NCI-H226 (cell line): Measurements from ENCODE around the gene COL25A1.

Experiments used
- DNase-seq: peaks from one replicate; pipeline ENCODE4 v3.0.0-alpha.2; 2015

The COL25A1 gene

DNA sequence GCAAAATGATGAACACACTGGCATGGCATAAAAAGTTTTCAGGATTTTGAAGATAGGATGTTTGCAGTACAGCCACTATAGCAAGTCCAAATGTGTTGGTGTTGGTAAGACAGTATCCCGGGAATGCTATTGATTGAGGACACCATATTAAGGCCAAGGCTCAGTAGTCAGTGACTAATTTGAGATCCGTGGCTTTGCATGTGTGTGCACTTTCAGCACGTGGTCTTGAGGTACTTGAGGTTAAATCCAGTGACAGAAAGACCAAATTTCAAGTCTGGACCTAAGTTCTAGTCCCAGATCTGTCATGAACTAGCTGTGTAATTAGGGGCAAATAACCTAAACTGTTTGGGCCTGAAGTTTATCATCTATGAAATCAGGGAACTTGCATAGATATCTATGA lies 463.1 kb downstream of the COL25A1 start:
- DNase-seq: no peak

DNA sequence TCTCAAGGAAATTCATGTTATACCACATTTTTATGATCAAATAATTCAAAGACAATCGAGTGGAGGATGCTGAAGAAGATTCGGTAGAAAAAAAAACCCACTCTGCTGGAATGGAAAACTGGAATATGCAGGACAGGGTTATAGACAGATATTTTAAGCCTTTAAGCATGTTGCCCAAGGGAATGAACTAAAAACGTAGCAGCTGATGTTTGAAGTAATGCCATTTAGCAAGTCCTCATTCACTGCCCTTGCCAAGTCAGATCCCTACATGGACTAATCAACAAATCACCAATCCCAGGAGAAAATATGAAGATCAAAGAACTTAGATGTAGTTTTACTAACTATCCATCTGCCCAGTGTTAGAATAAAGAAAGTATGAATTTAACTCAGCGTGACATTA lies 464.0 kb downstream of the COL25A1 start:
- DNase-seq: no peak

DNA sequence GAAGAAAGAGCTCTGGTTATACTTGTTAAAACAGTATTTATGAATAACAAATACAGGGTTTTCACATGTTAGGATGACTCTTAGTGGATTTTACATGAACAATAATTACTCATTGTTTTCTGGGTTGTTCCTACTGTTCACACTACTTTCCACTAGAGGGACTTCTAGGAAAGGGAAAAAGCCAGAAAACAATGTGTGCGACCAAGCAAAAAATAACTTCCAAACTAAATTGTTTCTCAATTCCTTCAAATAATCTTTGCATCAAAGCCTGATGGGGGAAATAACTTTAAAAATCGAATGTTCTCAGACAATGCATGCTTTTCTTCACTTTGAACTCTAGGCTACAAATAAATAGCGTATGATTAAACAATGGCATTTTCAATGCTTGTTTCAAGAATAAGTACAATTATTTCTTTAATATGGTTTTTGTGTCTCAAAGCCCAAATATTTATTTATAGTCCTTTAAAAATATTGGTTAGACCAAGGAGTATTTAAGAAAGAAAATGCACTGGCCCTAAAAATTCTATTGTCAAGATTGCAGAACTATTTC lies 467.5 kb downstream of the COL25A1 start:
- no peak for DNase-seq

DNA sequence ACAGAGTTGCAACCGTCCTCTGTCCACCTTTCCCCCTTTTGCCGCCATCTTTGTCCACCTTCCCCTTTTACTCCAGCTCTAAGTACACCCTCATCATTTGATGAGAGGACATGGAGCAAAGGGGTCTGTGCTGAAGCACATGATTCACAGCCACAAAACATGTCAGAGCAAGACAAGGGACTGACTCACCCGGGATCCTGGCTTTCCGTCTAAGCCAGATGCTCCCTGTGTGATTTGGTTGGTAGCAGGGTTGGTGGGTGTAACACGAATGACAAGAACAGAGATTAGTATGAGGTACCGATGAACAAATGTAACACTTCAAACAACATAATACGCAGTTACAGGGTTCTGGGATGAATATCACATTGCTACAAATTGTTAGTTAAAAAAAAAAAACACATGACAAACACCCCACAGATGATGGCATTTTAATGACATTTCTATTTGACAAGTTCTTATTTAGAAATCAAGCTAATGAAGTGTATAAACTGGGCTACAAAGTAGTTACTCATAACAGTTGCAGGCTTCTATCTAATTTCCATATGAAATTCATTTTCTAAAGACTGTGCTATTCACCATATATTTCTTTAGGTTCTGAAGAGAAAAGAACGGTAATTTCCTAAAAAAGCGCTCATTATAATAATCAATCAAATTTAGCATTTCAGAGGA lies 468.2 kb downstream of the COL25A1 start:
- peak; percentile 1 for DNase-seq

DNA sequence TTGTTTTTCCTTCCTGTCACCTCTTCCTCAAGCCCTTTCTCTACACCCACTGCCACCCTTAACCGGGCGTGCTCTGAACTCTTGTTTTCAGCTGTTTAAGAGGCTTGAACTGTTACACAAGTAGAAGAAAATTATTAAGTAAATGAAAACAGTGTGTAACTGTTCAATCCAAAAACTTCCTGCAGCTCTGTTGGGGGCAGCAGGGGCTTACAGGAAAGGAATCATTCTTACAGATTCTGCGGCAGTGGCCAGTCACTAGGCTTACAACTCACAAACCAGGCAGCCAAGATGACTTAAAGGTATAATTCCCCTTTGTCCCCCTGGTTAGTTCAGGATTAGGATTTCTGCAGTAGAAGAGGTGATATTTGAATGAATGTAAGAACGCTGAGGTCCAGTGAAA lies 469.4 kb downstream of the COL25A1 start:
- no peak for DNase-seq

DNA sequence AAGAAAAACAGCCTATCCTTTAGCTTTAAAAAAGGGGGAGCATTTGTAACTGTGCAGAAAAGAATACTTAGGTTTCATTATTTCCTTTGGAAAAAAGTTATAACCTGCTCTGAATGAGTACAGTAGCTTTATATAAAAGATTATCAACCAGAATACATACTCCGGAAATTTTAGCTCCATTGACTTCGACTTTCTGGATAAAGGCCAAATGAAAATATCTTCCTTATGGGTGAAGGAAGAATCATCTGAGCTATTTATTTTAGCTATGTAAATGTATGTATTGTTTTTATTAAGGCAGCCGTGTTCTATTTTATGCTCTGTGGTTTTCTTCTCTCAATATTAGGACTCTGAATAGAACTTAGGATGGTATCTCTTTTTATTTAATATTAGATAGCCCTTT lies 470.6 kb downstream of the COL25A1 start:
- DNase-seq: no peak

DNA sequence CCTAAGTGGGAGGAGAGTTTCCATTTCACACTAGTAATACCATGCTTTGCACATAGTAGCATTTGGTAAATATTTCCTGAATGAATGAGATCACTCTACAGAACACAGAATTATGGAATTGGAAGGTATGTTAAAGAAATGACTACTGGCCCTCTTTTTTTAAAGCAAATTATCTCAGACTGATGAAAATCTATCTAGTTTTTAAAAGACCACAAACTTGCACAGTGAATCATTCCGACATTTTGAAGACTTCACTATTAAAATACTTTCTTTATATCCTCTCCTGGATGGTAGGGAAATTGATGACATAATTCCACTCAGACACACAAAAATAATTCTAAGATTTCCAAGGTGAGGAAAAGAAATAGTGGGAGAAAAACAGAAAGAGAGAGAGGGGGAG lies 471.2 kb downstream of the COL25A1 start:
- no peak for DNase-seq

DNA sequence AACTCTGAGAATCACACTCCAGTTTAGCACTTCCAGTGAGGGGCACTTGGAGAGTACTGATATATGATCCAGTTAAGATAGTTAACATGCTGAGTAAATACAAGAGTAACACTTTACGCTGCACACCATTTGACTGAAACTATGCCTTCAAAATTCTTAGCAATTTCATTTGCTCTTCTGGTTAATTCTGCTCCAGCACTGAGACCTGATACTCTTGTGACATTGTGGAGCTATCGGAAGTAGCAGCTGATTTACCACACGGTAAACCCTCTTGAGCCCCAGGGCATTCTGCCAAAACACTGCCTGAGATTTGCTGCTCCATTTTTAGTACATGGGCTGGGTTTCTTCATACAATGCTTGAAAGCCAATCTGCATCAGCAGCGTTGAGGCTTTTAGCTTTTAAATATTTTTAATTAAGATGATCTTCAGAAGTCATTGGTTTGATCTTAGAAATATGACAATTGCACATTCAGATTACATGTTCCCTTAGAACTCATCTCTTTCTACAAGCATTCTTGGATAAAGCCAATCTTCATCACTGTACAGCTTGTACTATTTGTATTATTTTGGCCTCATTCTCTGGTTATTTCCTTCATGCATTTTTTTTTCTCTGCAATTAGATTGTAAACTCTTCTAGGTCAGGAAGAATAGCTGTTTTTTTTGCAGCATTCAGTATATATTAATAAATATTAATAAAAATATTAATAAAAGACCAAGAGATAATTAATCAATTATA lies 471.8 kb downstream of the COL25A1 start:
- DNase-seq: no peak

DNA sequence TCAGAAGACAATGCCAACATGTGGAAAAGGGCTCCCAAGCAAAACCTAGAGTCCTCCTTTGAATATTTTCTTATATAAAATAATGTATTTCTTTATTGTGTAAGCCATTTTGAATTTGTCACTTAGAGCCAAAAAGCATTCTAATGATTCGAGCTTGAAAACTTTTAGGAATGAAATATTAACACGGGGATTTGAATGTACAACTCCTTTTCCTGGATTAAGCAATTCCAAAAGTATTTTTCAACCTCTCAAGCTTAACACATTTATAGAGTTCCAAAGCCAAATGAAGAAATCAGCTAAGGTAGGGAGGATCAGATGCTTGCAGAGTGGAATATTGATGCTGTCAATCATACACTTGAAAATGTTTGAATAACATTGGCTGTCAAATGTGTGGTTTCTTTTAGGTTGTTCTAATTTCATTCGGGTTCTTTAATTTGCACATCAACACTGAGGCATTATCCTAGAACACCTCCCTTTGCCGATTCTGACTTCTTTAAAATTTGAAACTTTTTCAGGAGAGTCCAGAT lies 472.4 kb downstream of the COL25A1 start:
- peak; percentile 19 for DNase-seq

DNA sequence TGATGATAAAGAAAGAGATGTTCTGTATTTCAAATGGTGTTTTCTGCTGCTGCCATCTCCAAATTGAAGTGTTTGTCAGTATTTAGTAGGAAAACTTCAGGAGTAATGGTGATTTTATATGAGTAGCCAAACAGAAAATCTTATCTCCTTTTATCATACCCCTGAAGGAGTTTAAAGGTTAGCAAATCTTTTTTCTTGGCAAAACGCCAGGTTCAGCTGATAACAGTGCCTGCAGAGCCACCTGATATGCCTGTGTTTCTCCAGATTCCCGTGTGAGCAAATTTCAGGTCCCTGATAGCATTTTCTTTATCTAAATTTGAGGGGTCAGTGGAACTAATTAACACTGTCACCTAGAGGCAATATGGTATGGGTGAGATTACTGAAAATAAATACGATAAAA lies 473.8 kb downstream of the COL25A1 start:
- peak; percentile 20 for DNase-seq

DNA sequence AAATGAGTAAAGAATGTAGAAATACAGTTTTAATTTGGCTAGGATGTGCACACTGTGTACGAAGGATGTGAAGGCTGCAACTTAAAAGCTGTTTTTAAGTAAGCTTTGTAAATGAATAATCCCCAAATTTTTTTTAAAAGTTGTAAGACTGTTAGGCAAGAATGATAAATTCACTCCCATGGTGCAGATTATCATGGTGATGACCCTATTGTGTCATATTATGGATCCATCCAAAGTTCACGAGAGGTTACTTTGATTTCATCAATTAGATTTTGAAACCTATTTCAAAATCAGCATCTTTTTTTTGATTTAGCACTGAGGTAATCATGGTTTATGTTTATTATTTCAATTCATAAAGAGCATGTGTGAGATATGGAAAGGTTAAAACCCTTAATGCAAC lies 476.7 kb downstream of the COL25A1 start:
- no peak for DNase-seq

DNA sequence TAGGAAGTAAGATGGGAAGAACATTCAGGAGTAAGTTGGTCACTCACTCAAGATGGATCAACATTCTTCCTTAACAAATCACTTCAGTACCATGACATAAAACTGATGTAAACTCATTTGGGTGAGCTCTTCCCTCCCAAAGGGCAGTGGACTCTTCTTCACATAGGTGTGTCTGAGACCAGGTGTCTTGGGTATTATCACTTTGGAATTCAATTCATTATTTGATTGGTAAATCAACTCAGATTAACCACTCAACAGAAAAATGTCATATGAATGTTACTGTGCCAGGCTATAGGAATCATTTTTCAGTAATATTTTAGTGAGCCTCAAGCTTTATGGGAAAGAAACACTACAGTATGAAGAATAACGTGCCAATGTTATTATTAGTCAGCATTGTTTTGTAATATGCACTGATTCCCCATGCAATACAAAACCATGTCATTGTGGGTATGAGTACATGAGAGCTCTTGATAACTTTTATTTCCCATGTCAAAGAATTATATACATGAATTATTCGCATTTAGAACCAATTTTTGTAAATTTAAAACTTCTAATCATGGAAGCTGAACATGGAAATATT lies 481.0 kb downstream of the COL25A1 start:
- DNase-seq: peak; percentile 14

DNA sequence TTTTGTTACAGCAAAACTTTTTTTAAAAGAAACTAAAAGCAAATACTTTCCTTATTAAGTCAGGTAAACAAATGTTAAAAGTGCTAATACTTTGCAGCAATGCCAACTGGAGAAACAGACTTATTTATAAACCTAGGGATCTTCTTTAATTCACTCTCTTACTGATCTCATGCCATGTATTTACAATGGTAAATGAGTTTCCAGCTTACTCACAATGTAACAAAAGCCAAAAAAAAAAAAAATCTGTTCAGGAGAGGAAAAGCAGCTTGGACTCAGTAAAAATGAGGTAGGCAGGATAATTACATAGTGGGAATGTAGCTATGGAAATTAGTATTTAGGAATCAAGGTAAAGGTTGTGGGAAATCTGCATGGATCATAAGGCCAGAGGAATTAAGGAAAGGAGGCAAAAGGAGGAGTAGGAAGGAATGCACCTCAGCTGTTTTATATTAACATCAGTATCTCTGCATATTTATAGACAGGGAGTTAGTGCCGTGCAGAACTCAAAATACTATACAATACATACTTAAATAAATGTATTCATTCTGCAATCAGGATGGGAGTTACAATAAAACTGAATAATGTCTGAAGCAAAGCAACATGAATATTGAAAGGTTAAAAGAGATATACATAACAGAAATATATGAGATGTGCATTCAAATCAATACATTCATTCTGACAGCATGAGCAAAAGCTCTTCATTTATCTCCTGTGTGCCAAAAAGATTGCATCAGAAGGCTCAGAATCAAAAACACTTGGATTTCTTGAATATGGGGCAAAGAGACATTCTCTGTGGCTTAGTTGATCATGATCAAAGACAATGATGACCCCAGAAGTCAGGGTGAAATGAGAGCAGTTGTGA lies 481.7 kb downstream of the COL25A1 start:
- DNase-seq: no peak

DNA sequence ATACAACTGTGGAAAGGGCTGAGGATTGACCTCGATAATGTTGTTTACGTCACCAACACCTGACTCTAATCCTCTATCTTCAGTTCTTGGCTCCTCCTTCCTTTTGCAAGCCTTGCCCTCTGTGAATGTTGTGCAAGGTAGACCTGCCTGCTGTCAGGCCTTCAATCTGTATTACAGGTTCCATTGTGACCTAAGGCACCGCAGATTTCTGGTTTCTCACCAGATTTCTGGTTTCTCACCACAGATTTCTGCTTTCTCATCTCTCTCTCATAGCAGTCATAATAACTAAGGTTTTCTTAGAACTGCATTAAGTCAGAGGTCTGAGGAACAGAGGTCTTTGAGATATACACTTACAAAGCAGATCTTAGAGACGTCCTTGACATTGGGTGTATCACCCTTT lies 488.1 kb downstream of the COL25A1 start:
- DNase-seq: no peak

DNA sequence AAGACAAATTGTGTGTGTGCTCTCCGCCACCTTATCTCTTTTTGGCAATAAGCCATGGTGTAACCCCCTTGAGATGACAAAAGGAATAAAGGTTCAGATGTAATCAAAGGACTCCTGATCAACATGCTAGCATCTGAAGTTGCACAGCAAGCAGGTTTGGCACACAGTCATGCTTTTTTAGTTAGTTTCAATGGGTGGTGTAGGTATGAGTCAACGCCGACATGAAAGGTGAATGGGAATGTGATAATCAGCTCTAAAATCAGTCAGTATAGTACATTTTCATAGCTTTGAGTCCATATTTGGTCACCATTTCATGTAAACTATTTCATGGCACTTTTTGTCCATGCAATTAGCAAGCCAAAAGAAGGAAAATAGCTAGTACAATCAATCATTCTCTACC lies 489.2 kb downstream of the COL25A1 start:
- no peak for DNase-seq

DNA sequence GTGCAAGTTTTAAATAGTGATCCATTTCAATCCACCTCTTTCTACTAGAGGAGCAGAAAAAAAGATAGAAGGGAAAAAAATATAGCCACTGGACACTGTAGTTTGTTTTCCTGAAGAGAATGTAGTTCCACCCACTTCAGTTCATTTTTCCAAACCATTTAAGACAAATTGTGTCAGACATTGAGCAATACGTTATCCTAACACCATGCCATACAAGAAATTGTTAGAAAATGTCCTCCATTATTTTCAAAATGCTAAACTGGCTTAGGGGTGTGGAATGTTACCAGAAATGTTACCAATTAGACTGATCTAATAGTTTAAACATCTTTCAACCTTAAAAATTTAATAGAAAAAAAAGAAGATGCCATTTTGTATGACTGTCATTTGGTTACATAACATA lies 491.0 kb downstream of the COL25A1 start:
- DNase-seq: no peak

DNA sequence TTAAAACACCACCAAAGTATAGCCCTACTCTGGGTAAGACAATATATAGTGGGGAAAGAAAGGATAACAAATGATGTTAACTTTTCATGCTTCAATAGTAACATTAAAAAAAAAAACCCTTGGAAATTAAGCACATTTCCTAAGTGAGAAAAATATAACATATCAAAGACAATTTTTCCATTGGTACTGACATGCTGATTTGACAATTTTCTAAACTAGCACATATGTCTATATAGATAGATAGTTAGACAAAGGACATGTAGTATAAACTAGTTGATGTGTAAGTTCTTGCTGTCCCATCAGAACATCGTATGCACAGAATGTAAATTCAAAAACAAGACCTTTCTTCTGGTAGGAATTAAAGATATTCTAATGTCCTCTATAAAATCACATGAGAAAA lies 492.4 kb downstream of the COL25A1 start:
- no peak for DNase-seq

DNA sequence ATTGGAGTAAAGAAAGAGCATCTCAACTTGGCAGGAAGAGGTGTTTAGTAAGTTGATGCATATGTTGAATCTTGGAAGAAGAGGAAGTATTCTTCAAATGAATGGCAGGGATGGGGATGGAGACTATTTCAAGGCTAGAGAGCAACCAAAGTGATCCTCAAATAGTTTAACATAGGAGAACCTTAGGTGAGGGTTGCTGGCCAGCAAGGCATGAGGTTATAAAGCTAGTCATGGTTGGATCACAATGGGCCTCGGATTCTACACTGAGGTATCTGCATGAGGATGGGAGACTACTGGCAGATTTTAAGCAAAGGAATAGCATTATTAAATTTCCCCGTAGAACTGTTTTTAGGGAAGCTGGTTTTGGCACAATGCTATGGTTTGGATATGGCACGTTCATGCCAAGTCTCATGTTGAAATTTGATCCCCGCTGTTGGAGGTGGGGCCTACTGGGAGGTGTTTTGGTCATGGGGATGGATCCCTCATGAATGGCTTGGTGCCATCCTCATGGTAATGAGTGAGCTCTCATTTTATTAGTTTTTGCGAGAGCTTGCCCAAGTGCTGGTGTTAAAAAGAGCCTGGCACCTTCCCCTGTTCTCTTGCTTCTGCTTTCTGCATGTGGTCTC lies 497.7 kb downstream of the COL25A1 start:
- no peak for DNase-seq

DNA sequence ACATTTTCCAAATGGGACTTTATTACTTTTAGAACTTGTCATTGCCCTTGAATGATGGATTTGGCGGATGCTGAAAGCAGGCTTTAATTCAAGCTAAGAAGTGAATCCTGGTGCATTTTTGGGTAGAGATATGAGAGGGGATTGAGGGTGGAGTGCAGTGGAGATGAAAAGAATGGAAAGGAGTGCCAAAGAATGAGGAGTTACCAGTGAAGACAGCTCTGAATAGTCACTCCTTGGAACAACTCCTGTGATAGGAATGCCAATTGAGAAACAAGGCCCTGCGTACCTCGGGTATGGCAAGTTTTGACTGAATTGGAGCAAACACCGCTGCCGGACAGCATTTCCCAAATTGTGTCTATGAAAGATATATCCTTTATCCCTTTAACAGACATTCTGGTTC lies 503.2 kb downstream of the COL25A1 start:
- no peak for DNase-seq

DNA sequence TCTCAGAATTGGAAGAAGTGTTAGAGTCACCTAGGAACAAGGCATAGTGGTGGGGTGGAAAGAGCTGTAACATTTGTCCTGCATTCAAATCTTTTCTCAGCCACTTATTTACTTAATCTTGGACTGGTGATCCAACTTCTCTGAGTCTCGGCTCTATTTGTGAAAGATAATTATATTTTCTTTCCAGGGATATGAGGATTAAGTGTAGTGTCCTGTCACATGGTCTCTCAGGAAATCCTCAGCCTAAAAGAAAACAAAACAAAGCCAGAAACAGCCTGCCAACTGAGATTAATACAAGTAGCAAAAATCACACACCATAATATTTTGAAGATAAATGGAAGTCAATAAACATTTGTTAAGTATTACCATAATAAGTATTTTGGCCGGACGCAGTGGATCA lies 506.3 kb downstream of the COL25A1 start:
- DNase-seq: no peak

DNA sequence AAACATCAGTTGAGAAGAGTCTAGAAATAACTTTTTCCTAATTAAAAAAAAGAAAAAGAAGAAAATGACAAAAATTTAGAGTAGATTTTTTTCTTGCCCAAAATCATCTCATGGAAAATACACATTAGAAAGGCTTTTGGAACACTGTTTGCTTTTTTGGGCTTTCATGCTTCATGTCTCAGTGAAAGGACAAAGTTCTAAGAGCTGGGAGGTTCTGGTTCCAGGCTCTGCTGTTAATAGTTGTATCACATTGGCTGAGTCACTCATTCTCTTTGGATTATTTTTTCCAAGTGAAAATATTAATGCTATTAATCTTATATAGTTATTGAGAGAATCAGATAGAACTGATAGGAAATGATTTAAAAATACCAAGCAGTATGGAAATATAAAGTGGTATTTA lies 506.7 kb downstream of the COL25A1 start:
- DNase-seq: no peak

DNA sequence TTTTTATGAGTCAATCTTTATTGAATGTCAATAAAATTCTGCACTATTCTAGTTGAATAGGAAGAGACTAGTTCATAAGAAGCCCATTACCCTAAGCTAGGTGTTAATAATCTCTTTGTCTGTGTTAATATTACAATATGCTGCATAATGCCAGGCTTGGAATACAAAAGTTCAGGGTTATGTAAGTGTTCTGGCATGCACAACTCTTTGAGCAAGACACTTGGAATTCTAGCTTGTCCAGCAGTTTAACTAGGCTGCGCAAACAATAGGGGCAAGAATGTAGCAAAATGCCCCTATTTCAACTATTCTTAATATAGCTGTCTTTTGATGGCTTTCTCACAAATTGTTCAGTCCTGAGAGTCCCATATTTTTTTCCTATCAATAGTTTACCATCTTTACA lies 508.3 kb downstream of the COL25A1 start:
- peak; percentile 13 for DNase-seq
